Adrenal gland (tissue), 5 donors: ENCODE results near the gene C12orf60.

Source experiments
- CTCF ChIP-seq, 6 experiments: fragments of 450-650 bp in 4 of 6; fragments of 200-600 bp in 2 of 6; sonication (generic) in 1 of 6; IDR thresholded peaks; 1 replicate in 5 of 6; 2 replicates in 1 of 6; pipeline versions ENCODE4 v1.5.1 to v1.8.0; 2016 to 2021; ENCODE audit warnings: antibody characterized with exemption in 6 of 6, mild to moderate bottlenecking in 2 of 6, moderate library complexity in 1 of 6
- POLR2A ChIP-seq, 2 donors: fragments of 450-650 bp; IDR thresholded peaks; one replicate each; pipeline ENCODE4 v1.6.1; 2017; ENCODE audit warnings: antibody characterized with exemption in 2 of 2, mild to moderate bottlenecking in 2 of 2, moderate library complexity in 1 of 2
- donor health status: DM: no; HTN: no; CAD: no.

- peak; percentile 25 to 58 (median 48) for TF ChIP-seq CTCF (IDR thresholded peaks at IDR 0.05)
- no peak for TF ChIP-seq POLR2A (IDR thresholded peaks at IDR 0.05)
Observed at GRCh38 chr12:14756334-14757143, 46.9 kb upstream of the C12orf60 start.
